IMR-90 (cell line): ENCODE data around the gene CALR. TPM values are rescaled to one million over a fixed set of nuclear protein-coding genes. Genes with fewer than 3 reads are reported as not detected.
A peak's percentile ranks its signal among the peaks of the same experiment; 100 is the strongest.

Experiments used
- ATAC-seq: fragments of 200-7000 bp; cut with Tn5 transposase; 2 replicates; pipeline ENCODE4 v1.9.1; 2020; ENCODE audit warnings: low read depth, mild to moderate bottlenecking, moderate library complexity
- BruUV-seq: library from RNA; stranded (reverse); fragments of 400-500 nt; replicated peaks from 2 replicates; lab custom pipeline; 2021; lab: Mats Ljungman, UMichigan
- CTCF ChIA-PET: fragments of 300-600 bp; formaldehyde crosslinking; extraction: SDS; loops from one replicate; lab custom pipeline; 2021; ENCODE audit warnings: antibody characterized with exemption; lab: Yijun Ruan, JAX
- POLR2A ChIA-PET: fragments of 300-600 bp; sonication (Branson Sonifier 250); formaldehyde crosslinking; loops from one replicate; lab custom pipeline; 2022; ENCODE audit warnings: antibody characterized with exemption; ENCODE audit not compliant: unreplicated experiment; lab: Charles Lee
- DNase-seq: peaks from one replicate; pipeline ENCODE4 v3.0.0; 2013
- H2AFZ ChIP-seq: replicated peaks from 2 replicates; pipeline ENCODE3; 2013; ENCODE audit warnings: low read length, mild to moderate bottlenecking; ENCODE audit not compliant: poor library complexity
- H2AK5ac ChIP-seq: 2 replicates; pipeline ENCODE4 v1.6.1; 2013; ENCODE audit warnings: low read depth, low read length, inconsistent platforms
- H2AK9ac ChIP-seq: replicated peaks from 2 replicates; pipeline ENCODE3; 2013; ENCODE audit warnings: mild to moderate bottlenecking, low read depth, low read length, moderate library complexity; ENCODE audit not compliant: poor library complexity
- H2BK120ac ChIP-seq: 2 replicates; pipeline ENCODE4 v1.6.1; 2013; ENCODE audit warnings: low read depth, low read length, inconsistent platforms
- H2BK15ac ChIP-seq: 3 replicates; pipeline ENCODE4 v1.6.1; 2013; ENCODE audit warnings: low read depth, low read length, inconsistent platforms
- H2BK20ac ChIP-seq: 2 replicates; pipeline ENCODE4 v1.6.1; 2013; ENCODE audit warnings: low read depth, mild to moderate bottlenecking, inconsistent platforms, low read length, moderate library complexity
- H2BK5ac ChIP-seq: 2 replicates; pipeline ENCODE4 v1.6.1; 2013; ENCODE audit warnings: mild to moderate bottlenecking, low read depth, low read length, inconsistent platforms; ENCODE audit not compliant: poor library complexity, severe bottlenecking
- H3K14ac ChIP-seq: replicated peaks from 2 replicates; pipeline ENCODE4 v1.6.1; 2013; ENCODE audit warnings: low read depth, low read length, inconsistent platforms
- H3K18ac ChIP-seq: 2 replicates; pipeline ENCODE4 v1.6.1; 2013; ENCODE audit warnings: low read depth, low read length, control low read depth
- H3K23ac ChIP-seq: 2 replicates; pipeline ENCODE4 v1.6.1; 2013; ENCODE audit warnings: low read depth, low read length, inconsistent platforms
- H3K27ac ChIP-seq: 2 replicates; pipeline ENCODE4 v1.5.1; 2013; ENCODE audit warnings: mild to moderate bottlenecking, control low read depth, low read length; ENCODE audit not compliant: insufficient read depth
- H3K27me3 ChIP-seq: 2 replicates; pipeline ENCODE4 v1.6.1; 2013; ENCODE audit warnings: low read length; ENCODE audit not compliant: control insufficient read depth, insufficient read depth
- H3K36me3 ChIP-seq: 2 replicates; pipeline ENCODE4 v1.6.1; 2013; ENCODE audit warnings: low read length, mixed read lengths; ENCODE audit not compliant: control insufficient read depth, insufficient read depth
- H3K4ac ChIP-seq: 2 replicates; pipeline ENCODE4 v1.6.1; 2013; ENCODE audit warnings: low read depth, low read length, inconsistent platforms
- H3K4me1 ChIP-seq: 2 replicates; pipeline ENCODE4 v1.6.1; 2013; ENCODE audit warnings: low read length, mixed read lengths; ENCODE audit not compliant: control insufficient read depth, insufficient read depth
- H3K4me2 ChIP-seq: 2 replicates; pipeline ENCODE4 v1.6.1; 2013; ENCODE audit warnings: low read depth, mild to moderate bottlenecking, control low read depth, low read length, moderate library complexity
- H3K4me3 ChIP-seq: 2 replicates; pipeline ENCODE4 v1.5.1; 2013; ENCODE audit warnings: low read depth, mild to moderate bottlenecking, control low read depth, low read length, moderate library complexity; ENCODE audit not compliant: insufficient read depth
- H3K56ac ChIP-seq: 2 replicates; pipeline ENCODE4 v1.6.1; 2013; ENCODE audit warnings: low read length, inconsistent platforms; ENCODE audit not compliant: insufficient read depth; ENCODE audit errors: extremely low read depth
- H3K79me1 ChIP-seq, 2 experiments: 2 replicates each; pipeline ENCODE4 v1.6.1; 2013; ENCODE audit warnings: low read length in 2 of 2, inconsistent platforms in 1 of 2, low read depth in 1 of 2
- H3K9ac ChIP-seq: 2 replicates; pipeline ENCODE4 v1.6.1; 2013; ENCODE audit warnings: low read depth, low read length, control low read depth
- H3K9me1 ChIP-seq: 2 replicates; pipeline ENCODE4 v1.6.1; 2013; ENCODE audit warnings: low read length, inconsistent platforms; ENCODE audit not compliant: insufficient read depth
- H3K9me3 ChIP-seq: 2 replicates; pipeline ENCODE4 v1.6.1; 2013; ENCODE audit warnings: low read length; ENCODE audit not compliant: control insufficient read depth, insufficient read depth
- H4K20me1 ChIP-seq: 2 replicates; pipeline ENCODE4 v1.6.1; 2013; ENCODE audit warnings: low read length, inconsistent platforms; ENCODE audit not compliant: insufficient read depth
- H4K5ac ChIP-seq: 2 replicates; pipeline ENCODE4 v1.6.1; 2013; ENCODE audit warnings: mild to moderate bottlenecking, low read depth, low read length, control low read depth
- H4K8ac ChIP-seq, 2 experiments: 2 replicates each; pipeline ENCODE4 v1.6.1; 2013; ENCODE audit warnings: low read depth in 2 of 2, low read length in 2 of 2, control low read depth in 1 of 2, inconsistent platforms in 1 of 2
- H4K91ac ChIP-seq: 2 replicates; pipeline ENCODE4 v1.6.1; 2013; ENCODE audit warnings: low read depth, low read length, inconsistent platforms; ENCODE audit not compliant: insufficient read depth
- CHD1 ChIP-seq: IDR thresholded peaks from 2 replicates; pipeline ENCODE4 v1.6.1; 2012; ENCODE audit warnings: low read depth, low read length, improper control_type of control experiment
- CTCF ChIP-seq: conservative IDR thresholded peaks from 2 replicates; pipeline ENCODE4 v1.5.1; 2012; ENCODE audit warnings: mild to moderate bottlenecking, low read depth, low read length, improper control_type of control experiment
- MAFK ChIP-seq: IDR thresholded peaks from 2 replicates; pipeline ENCODE4 v1.6.1; 2012; ENCODE audit warnings: low read depth, low read length, improper control_type of control experiment
- MAZ ChIP-seq: IDR thresholded peaks from 2 replicates; pipeline ENCODE4 v1.6.1; 2012; ENCODE audit warnings: low read depth, mild to moderate bottlenecking, low read length, improper control_type of control experiment, moderate library complexity, borderline replicate concordance
- MXI1 ChIP-seq: IDR thresholded peaks from 2 replicates; pipeline ENCODE4 v1.6.1; 2012; ENCODE audit warnings: low read depth, mild to moderate bottlenecking, low read length, moderate library complexity, borderline replicate concordance
- POLR2A ChIP-seq: IDR thresholded peaks from 2 replicates; pipeline ENCODE4 v1.6.1; 2012; ENCODE audit warnings: mild to moderate bottlenecking, low read depth, low read length
- RAD21 ChIP-seq: IDR thresholded peaks from 2 replicates; pipeline ENCODE4 v1.6.1; 2012; ENCODE audit warnings: low read length, improper control_type of control experiment
- RFX5 ChIP-seq: IDR thresholded peaks from 2 replicates; pipeline ENCODE4 v1.8.0; 2012; ENCODE audit warnings: low read depth, mild to moderate bottlenecking, low read length, moderate library complexity
- SMC3 ChIP-seq: fragments of 150-350 bp; IDR thresholded peaks from 2 replicates; pipeline ENCODE4 v1.6.1; 2016; ENCODE audit warnings: low read depth, mild to moderate bottlenecking, antibody characterized with exemption, low read length, moderate library complexity
- USF2 ChIP-seq: fragments of 150-350 bp; IDR thresholded peaks from 2 replicates; pipeline ENCODE4 v1.6.1; 2017; ENCODE audit warnings: mild to moderate bottlenecking, antibody characterized with exemption, low read length, low read depth
- WGBS, 2 experiments: methylation state at CpG; one replicate each; pipeline versions ENCODE4 v1.1.5 to v1.1.7; 2013; ENCODE audit warnings: missing lambda C conversion rate in 2 of 2; ENCODE audit not compliant: insufficient read length in 1 of 2; ENCODE audit errors: extremely low coverage in 2 of 2; 5-methylcytosine and 5-hydroxymethylcytosine counted together
- dilution Hi-C: fragments of 300-500 bp; cut with HindIII; formaldehyde crosslinking; loops from one replicate; pipeline ENCODE4 v1.14.3; 2018; ENCODE audit warnings: low sequenced_read_pairs; ENCODE audit not compliant: unreplicated experiment
- in situ Hi-C: fragments of 300-500 bp; cut with MboI; formaldehyde crosslinking; loops from 3 replicates; pipeline ENCODE4 v1.14.3; 2019; ENCODE audit warnings: low sequenced_read_pairs, inconsistent platforms, mixed read lengths
- intact Hi-C: fragments of 100-400 bp; cut with micrococcal nuclease; formaldehyde crosslinking; loops from 2 replicates; pipeline ENCODE4 v1.10.0; 2022
- polyA plus RNA-seq, 3 experiments: library from polyadenylated mRNA; depleted of rRNA; stranded (reverse); fragments of >200 nt; gene quantifications; 2 replicates each; pipeline ENCODE4 v1.2.3, GENCODE V29; 2012; ENCODE audit warnings: low replicate concordance in 1 of 3
- total RNA-seq: library from RNA; depleted of rRNA; stranded (reverse); fragments of >200 nt; gene quantifications from 2 replicates; pipeline ENCODE4 v1.2.3, GENCODE V29; 2012

CALR gene
- total and polyA plus RNA-seq, 2 of the 4 experiments (the other 2 are of a cell fraction): 1,932 to 3,358 TPM

- TF ChIP-seq USF2: no peak
Observed at GRCh38 chr19:12953138-12953798, 14.9 kb downstream of the CALR start (continued).

GRCh38 chr19:12953799-12954611 is 15.6 kb downstream of the CALR start:
- intact Hi-C loops (no loop called here), in situ Hi-C loops (no loop called here), dilution Hi-C loops (no loop called here)
- Histone ChIP-seq H3K27me3 (no peaks in the 10 kb centered on the region), H2AK9ac (peak overlapping the region; percentile 91), H3K18ac (no peak overlapping the region), H4K8ac (peak overlapping the region; percentile 29 to 54; a peak in 1 of 4 replicates), H3K36me3 (peaks cover 50% of the 10 kb centered on the region), H2AFZ (no peak overlapping the region), H4K91ac (peak overlapping the region; percentile 24), H3K4me1 (peaks cover 25% of the 10 kb centered on the region), H4K20me1 (peaks cover 25% of the 10 kb centered on the region; the same call in 1 of the 2 replicates), H2BK5ac (peak overlapping the region; percentile 85), H3K27ac (peak overlapping the region; percentile 87), H3K14ac (no peak overlapping the region), H3K79me1 (peaks cover 19 to 66% of the 10 kb centered on the region in 2 experiments), H4K5ac (peak overlapping the region; percentile 9), H2BK15ac (no peak overlapping the region), H2BK120ac (no peak overlapping the region; the same call in 1 of the 2 replicates), H3K9ac (0 out of 2 replicates have a peak overlapping the region, but pooled peaks have one; percentile 39), H3K4ac (peak overlapping the region; percentile 66; the same call in 1 of the 2 replicates), H3K9me3 (no peaks in the 10 kb centered on the region), H3K23ac (peak overlapping the region; percentile 71; the same call in 1 of the 2 replicates), H2AK5ac (peak overlapping the region; percentile 21; the same call in 1 of the 2 replicates), H3K56ac (no peak overlapping the region), H3K9me1 (peaks cover 5% of the 10 kb centered on the region; the same call in 1 of the 2 replicates), H3K4me2 (no peak overlapping the region), H2BK20ac (no peak overlapping the region), H3K4me3 (no peak overlapping the region)
- ChIA-PET CTCF (interaction anchor here (1.0 to 3.2 kb wide), 3 partner anchors 12 to 108 kb away, joined by 3 to 18 read pairs (median 4); no protein-coding TSS in a partner anchor), POLR2A (no interaction called here)
- BruUV-seq: no TSS peak
- no peak for ATAC-seq
- no peak for DNase-seq
- WGBS, 2 experiments: 87% methylated on average over 6 of the region's 12 CpGs; no CpG with 5 or more reads in 1 of the 2 experiments
- TF ChIP-seq SMC3 (no peak), USF2 (no peak), POLR2A (no peak), MXI1 (no peak), RFX5 (no peak), CTCF (no peak), MAFK (no peak), MAZ (no peak), RAD21 (no peak), CHD1 (no peak)
